ENCODE measurements around the gene TOGARAM1.
A peak's percentile ranks its signal among the peaks of the same experiment; 100 is the strongest.

Gene TOGARAM1

GRCh38 chr14:45060551-45060950 is 98.6 kb downstream of the TOGARAM1 start:
- peak; percentile 5 for DNase-seq (ENCODE audit: low read depth)
- no peak for TF ChIP-seq CTCF (conservative IDR thresholded peaks at IDR 0.05; ENCODE audit: control insufficient read depth, insufficient read depth, low read depth, low read length)
- H3K4me3 ChIP-seq (ENCODE audit: control insufficient read depth, low read depth, low read length) = no peak overlapping the region

- no peak overlapping the region for H3K4me3 ChIP-seq (ENCODE audit: control insufficient read depth, low read depth, low read length)
- no peak for TF ChIP-seq CTCF (conservative IDR thresholded peaks at IDR 0.05; ENCODE audit: control insufficient read depth, insufficient read depth, low read depth, low read length)
- DNase-seq (ENCODE audit: low read depth) = peak; percentile 5
These were observed 103.5 kb downstream of the TOGARAM1 start for GRCh38 chr14:45065540-45065939.

GRCh38 chr14:45065956-45066355 is 104.0 kb downstream of the TOGARAM1 start:
- H3K4me3 ChIP-seq (ENCODE audit: control insufficient read depth, low read depth, low read length) = no peak overlapping the region
- DNase-seq (ENCODE audit: low read depth) = no peak
- no peak for TF ChIP-seq CTCF (conservative IDR thresholded peaks at IDR 0.05; ENCODE audit: control insufficient read depth, insufficient read depth, low read depth, low read length)

GRCh38 chr14:45066667-45067066 is 104.7 kb downstream of the TOGARAM1 start:
- no peak for DNase-seq (ENCODE audit: low read depth)
- TF ChIP-seq CTCF (conservative IDR thresholded peaks at IDR 0.05; ENCODE audit: control insufficient read depth, insufficient read depth, low read depth, low read length) = no peak
- no peak overlapping the region for H3K4me3 ChIP-seq (ENCODE audit: control insufficient read depth, low read depth, low read length)

GRCh38 chr14:45068396-45068795 is 106.4 kb downstream of the TOGARAM1 start:
- TF ChIP-seq CTCF (conservative IDR thresholded peaks at IDR 0.05; ENCODE audit: control insufficient read depth, insufficient read depth, low read depth, low read length) = no peak
- H3K4me3 ChIP-seq (ENCODE audit: control insufficient read depth, low read depth, low read length) = no peak overlapping the region
- no peak for DNase-seq (ENCODE audit: low read depth)

- H3K4me3 ChIP-seq (ENCODE audit: control insufficient read depth, low read depth, low read length) = no peak overlapping the region
- no peak for TF ChIP-seq CTCF (conservative IDR thresholded peaks at IDR 0.05; ENCODE audit: control insufficient read depth, insufficient read depth, low read depth, low read length)
- peak; percentile 43 for DNase-seq (ENCODE audit: low read depth)
These were observed 108.2 kb downstream of the TOGARAM1 start for GRCh38 chr14:45070215-45070614.

- no peak for TF ChIP-seq CTCF (conservative IDR thresholded peaks at IDR 0.05; ENCODE audit: control insufficient read depth, insufficient read depth, low read depth, low read length)
- DNase-seq (ENCODE audit: low read depth) = no peak
These were observed 110.1 kb downstream of the TOGARAM1 start for GRCh38 chr14:45072126-45072525.

More at GRCh38 chr14:45072126-45072525, 110.1 kb downstream of the TOGARAM1 start:
- no peak overlapping the region for H3K4me3 ChIP-seq (ENCODE audit: control insufficient read depth, low read depth, low read length)
